HPDE6-E6E7 (cell line): ENCODE measurements around the gene USP21.
"Not testable (repeated sequence)": the region's sequence is repeated elsewhere in the genome, so short reads cannot be mapped to it uniquely, and the experiment has no call there.

Experiments
- DNase-seq: peaks from one replicate; pipeline ENCODE4 v3.0.0; 2011; ENCODE audit warnings: missing footprints; ENCODE audit errors: extremely low spot score

Gene USP21, protein sequence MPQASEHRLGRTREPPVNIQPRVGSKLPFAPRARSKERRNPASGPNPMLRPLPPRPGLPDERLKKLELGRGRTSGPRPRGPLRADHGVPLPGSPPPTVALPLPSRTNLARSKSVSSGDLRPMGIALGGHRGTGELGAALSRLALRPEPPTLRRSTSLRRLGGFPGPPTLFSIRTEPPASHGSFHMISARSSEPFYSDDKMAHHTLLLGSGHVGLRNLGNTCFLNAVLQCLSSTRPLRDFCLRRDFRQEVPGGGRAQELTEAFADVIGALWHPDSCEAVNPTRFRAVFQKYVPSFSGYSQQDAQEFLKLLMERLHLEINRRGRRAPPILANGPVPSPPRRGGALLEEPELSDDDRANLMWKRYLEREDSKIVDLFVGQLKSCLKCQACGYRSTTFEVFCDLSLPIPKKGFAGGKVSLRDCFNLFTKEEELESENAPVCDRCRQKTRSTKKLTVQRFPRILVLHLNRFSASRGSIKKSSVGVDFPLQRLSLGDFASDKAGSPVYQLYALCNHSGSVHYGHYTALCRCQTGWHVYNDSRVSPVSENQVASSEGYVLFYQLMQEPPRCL

DNA sequence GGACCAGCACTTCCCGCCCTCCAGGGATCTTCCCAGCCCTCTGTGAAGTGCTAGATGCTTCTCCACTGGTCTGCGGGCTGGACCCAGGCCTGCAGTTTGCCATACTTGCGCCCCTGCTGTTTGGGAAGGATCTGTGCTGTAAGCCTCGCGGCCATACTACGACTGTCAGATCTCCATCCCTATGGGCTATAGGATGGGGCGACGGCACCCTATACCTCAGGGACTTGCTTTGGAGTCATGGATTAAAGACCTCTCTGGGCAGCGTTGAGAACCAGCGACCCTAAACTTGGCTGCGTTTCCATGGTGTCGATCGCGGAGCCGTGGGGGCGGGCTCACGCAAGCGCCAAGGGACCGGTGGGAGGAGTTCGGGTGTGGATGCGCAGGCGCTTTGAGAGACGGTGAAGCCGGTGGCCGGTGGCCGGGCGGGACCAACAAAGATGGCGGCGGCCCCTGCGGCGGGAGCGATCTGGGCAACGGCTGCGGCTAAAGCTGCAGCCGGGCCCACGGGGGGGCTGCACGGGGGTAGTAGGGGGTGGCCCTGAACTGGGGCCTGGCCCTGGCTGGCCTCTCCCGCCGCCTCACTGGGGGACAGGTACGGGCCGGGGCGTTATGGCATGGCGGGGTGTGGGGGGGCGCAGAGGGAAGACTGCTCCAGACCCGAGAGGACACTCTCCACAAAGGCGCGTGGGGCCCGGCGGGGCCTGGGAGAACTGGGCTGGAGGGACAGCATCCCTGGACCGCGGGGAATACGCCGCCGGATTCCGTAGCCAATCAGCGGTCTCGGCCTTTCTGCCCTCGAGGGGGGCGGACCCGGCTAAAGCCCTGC lies at the start of gene USP21:
Gene USP21, plus strand, starts transcription at position 414 of the 826 bp plus-strand sequence. CDS start 1,141 bp downstream, outside the sequence.
- peak; percentile 90 for DNase-seq

DNA sequence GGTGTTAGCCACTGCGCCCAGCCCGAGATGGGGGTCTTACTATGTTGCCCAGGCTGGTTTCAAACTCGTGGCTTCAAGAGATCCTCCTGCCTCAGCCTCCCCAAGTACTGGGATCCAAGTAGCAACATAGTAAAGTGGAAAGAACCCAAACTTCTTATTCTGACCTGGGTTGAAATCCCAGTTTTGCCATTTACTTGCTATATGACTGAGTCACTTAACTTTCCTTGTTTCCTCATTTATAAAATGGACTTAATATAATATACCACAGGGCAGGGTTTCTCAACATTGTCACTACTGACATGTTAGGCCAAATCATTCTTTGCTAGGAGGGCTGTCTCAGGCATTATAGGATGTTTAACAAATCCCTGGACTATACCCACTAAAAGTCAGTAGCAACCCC lies 48.2 kb upstream of the USP21 start:
- DNase-seq = no peak

GRCh38 chr1:161111527-161111926 lies 47.8 kb upstream of the USP21 start:
- no peak for DNase-seq

DNA sequence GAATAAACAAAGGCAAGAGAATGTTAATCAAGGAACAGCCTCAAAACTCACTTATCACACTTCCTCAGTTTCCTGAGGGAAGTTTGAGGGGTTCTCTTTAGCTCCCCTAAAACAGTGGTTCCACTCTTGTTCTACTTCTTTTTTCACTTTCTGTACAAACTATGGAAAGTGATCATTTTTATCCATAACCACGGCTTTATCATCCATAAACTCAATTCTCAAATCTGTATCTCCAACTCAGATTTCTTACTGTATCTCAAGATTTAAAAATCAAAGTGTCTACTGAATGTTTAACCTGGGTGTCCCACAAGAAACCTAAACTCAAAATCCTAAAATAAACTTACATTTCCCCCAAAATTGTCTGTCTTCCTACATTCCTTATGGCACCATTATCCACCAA lies 45.4 kb upstream of the USP21 start:
- DNase-seq = no peak

DNA sequence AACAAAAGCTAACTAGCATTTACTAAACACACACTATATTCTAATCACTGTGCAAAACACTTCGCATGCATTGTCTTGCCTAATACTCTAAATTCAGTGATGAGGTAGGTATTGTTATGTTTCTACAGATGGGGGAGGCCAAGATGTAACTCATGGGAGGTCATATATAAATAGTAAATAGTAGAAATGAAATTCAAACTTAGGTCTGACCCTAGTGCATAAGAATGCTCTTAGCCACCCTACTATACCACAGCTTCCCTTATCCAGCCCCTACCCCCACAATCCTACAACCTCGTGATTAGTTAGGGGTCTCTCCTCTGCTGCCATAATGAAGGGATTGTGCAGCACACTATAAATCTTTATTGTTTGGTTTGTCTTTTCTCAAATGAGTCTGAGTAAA lies 44.7 kb upstream of the USP21 start:
- DNase-seq = no peak

DNA sequence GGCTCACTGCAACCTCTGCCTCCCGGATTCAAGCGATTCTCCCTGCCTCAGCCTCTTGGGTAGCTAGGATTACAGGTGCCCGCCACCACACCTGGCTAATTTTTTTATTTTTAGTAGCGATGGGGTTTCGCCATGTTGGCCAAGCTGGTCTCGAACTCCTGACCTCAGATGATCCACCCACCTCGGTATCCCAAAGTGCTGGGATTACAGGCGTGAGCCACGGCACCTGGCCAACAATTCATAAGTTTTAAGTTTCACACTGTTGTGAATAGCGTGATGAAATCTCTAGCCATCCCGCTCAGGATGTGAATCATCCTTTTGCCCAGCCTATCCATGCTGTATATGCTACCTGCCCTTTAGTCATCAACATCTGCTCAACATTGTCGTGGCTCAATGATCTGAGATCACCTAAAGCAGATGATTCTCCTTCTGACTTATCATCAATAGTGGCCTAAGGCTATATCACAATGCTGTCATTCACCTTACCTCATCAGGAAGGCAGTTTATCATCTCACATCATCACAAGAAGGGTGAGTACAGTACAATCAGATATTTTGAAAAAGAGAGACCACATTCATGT lies 44.1 kb upstream of the USP21 start:
- DNase-seq = peak; percentile 78

GRCh38 chr1:161115961-161116360 lies 43.3 kb upstream of the USP21 start:
- not testable (repeated sequence) for DNase-seq

- DNase-seq = peak; percentile 73
Observed at GRCh38 chr1:161117759-161118581, 41.3 kb upstream of the USP21 start, which contains the start of the genes NIT1 and PFDN2. Gene NIT1 (plus strand): TSS chr1:161118105. CDS start chr1:161118177, 72 bp downstream. Gene PFDN2 (minus strand): TSS chr1:161118037. CDS start chr1:161118026, 11 bp downstream.

DNA sequence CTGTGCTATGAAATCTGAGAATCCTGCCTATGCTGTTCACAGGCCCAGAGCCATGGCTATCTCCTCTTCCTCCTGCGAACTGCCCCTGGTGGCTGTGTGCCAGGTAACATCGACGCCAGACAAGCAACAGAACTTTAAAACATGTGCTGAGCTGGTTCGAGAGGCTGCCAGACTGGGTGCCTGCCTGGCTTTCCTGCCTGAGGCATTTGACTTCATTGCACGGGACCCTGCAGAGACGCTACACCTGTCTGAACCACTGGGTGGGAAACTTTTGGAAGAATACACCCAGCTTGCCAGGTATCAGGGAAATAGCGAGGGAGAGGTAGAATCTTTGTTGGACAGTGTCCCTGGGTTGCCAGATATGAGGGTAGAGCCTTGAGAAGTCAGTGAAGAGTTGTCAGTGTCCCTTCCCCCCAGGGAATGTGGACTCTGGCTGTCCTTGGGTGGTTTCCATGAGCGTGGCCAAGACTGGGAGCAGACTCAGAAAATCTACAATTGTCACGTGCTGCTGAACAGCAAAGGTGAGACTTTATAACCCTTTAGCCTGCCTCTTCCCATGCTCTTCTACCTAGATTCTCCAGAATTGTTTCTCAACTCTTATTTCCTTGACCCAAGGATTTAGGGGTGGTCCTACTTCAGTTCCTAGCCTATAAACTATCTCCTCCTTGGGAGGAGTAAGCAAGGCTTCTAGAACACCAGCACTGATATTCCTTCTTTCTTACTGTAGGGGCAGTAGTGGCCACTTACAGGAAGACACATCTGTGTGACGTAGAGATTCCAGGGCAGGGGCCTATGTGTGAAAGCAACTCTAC lies 40.0 kb upstream of the USP21 start:
- peak; percentile 65 for DNase-seq

DNA sequence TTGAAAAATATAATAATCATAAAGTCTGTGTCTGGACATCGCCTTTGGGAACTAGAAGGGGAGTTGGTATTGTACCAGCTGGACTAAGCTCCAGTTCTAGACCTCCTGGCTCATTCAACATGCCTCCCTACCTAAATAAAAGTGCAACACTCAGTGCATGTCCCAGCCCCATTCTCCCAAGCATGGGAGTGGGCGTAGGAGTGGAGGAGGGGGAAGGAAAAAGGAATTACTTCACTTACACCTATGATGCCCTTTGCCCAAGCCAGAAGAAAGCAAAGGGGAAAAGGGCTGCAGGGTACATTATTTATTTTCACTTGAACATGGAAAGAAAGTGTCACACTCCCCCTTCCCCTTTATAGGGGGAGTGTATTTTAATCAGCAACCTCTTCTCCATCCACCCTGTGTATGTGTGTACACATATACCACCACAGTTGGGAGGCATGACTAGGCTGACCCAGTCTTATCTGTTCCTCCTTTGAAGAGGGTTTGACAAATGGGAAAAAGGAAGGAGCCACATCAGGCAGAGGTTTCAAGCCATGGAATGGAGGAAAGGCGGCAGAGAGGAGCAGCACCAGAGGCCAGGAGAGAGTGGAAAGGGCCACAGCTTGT lies 38.2 kb upstream of the USP21 start:
- DNase-seq = no peak

- no peak for DNase-seq
Observed at GRCh38 chr1:161121834-161122233, 37.5 kb upstream of the USP21 start.

- no peak for DNase-seq
Observed at GRCh38 chr1:161122967-161123366, 36.3 kb upstream of the USP21 start.

DNA sequence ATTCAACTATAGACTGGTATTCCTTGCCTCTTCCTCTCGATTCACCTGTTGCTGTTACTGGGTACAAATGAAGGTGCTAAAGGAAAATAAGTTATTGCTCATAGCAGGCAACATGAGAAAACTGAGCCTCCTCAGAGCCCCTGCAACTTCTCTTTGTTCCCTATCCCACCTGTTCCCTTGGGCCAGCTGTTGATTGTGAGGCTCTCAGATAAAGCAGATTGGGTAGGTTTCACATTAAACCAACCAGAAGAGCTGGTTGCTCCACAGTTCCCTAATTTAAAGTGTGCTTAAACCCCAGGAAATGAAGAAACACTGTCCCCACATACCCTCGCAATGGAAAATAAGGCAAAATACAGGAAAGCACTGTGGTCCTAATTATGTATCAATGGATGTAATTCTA lies 31.7 kb upstream of the USP21 start:
- DNase-seq = no peak

- no peak for DNase-seq
Observed at GRCh38 chr1:161128591-161129420, 30.5 kb upstream of the USP21 start.

DNA sequence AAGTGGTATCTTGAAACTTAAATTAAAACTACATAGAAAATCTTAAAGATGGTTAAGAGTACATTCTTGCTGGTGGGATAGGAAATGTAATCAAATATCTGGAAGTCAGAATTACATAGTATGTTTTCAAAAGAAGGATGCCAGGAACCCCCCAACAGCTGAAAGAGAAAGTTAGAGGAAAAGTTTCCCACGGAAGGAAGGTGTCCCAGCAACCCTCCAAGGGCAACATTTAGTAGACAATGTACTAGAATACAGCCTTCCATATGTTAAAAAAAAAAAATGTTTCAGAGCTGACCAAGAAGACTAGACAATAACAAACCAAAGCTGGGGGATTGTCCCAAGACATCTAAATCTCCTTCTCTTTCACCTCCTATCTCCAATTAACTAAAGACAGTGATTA lies 29.0 kb upstream of the USP21 start:
- no peak for DNase-seq

DNA sequence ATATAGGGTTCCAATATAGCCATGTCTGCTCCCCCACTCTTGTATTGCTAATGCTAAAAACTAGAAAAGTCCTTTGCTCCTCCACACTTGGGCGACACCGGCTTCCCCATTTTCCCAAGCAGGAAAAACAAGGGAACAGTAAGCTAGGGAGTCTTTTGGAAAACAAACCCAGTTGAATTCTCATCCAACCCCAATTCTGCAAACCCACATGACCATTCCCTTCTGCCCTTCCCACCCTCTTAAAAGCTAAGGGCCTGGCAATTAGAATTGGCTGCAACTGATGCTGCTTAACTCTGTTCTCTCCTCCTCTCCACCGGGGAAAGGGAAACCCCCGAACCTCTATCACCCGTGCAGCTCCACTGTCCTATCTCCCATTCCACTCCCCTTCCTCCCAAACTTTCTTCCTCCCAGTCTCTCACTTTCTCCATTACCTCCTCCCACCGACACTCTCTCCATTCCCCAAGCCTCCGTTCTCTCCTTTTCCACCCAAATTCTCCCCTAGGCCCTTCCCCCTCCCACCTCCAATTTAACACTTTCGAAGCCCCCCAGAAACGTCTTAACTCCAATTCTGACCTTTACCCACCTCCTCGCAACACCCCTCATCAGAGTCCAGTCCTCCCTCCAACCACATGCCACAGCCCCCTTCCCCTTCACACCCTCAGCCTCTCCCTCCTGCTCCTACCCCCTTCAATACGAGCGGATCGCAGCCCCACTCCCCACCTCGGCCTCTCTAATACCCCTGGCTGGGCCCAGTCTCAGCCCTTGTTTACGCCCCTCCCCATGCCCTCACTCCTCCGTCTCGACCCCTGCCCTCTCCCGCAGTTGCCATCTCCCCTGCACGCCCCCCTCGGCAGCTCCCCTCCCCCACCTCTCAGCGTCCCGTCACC lies 27.5 kb upstream of the USP21 start:
- no peak for DNase-seq

DNA sequence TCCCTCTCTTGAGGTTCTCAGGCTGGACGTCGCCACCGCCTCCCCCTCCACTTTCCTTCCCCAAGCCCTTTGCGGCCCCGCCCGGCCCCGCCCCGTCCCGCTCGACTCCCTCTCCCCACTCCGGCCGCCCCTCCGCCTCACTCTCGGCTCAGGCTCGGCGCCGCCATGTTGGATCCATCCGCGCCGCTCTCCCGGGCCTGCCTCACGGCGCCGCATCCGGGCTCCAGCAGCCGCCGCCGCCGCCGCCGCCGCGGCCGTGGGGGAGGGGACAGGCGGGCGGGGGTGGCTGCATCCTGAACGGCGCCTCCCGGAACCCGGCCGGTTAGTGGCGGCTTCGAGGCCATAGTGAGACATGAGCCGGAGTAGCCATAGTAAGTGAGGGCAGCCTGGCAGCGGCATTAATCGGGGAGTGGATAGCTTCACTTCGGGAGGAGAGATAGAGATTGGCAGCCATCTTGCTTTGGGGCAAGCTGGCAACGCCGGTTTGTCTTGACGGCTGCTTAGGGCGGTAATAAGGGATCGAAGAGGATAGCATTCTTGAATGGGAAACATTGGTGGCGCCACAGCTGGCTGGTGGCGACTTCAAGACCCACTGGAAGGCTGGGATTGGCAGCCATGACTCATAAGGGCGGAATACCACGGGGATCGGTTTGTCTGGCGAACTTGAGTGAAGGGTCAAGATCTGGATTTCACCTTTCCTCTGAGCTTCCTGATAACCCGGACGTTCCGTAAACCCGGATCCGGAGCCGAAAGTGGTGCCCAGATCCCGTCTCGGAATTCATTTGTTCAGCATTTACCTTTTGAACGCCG lies 26.7 kb upstream of the USP21 start, which contains the start of gene DEDD:
Gene DEDD, minus strand, starts transcription at position 258 of the 810 bp plus-strand sequence. CDS start 8,205 bp downstream, outside the sequence.
- peak; percentile 91 for DNase-seq
